ENCODE data around the gene CFAP157. TPM values are rescaled to one million over a fixed set of nuclear protein-coding genes. Genes with fewer than 3 reads are reported as not detected.

Gene CFAP157
- total and polyA plus RNA-seq, 2 donors from 2014 or later: 0.41 to 2.9 TPM

GRCh38 chr9:127667127-127667844 is 39.5 kb upstream of the CFAP157 start:
- intact Hi-C loops (cut with DNase I): no loop called here
- FAIRE-seq: no peak

GRCh38 chr9:127667906-127668305 is 38.9 kb upstream of the CFAP157 start:
- Histone ChIP-seq H3K36me3 (ENCODE audit: control insufficient read depth in 2 of 3, insufficient read depth in 3 of 3, low read length in 3 of 3) (peaks cover 2 to 37% (median 8%) of the 10 kb centered on the region in 3 donors), H3K27ac (ENCODE audit: low read depth in 2 of 2, low read length in 2 of 2) (no peak overlapping the region), H3K9me3 (ENCODE audit: control insufficient read depth in 2 of 3, insufficient read depth in 1 of 3, low read length in 3 of 3) (no peaks in the 10 kb centered on the region), H3K4me1 (ENCODE audit: control insufficient read depth in 2 of 3, insufficient read depth in 2 of 3, low read depth in 1 of 3, low read length in 3 of 3) (peaks cover 0 to 2% (median 0%) of the 10 kb centered on the region in 3 donors), H3K4me3 (ENCODE audit: low read length in 3 of 3) (no peak overlapping the region), H3K9ac (ENCODE audit: low read length in 3 of 3) (no peak overlapping the region), H3K27me3 (ENCODE audit: control insufficient read depth, insufficient read depth, low read length) (no peaks in the 10 kb centered on the region)
- TF ChIP-seq CTCF (IDR thresholded peaks at IDR 0.05; ENCODE audit: borderline replicate concordance, extremely low read depth, insufficient read depth): no peak
- DNase-seq (no peak), FAIRE-seq (no peak)
- intact Hi-C loops (cut with DNase I): no loop called here

More at GRCh38 chr9:127667127-127667844, 39.5 kb upstream of the CFAP157 start:
- no peak overlapping the region for H3K27ac ChIP-seq (ENCODE audit: low read depth in 2 of 2, low read length in 2 of 2)
- no peak for TF ChIP-seq CTCF (IDR thresholded peaks at IDR 0.05; ENCODE audit: borderline replicate concordance, extremely low read depth, insufficient read depth)
- peaks cover 0 to 35% (median 8%) of the 10 kb centered on the region in 3 donors for H3K36me3 ChIP-seq (ENCODE audit: control insufficient read depth in 2 of 3, insufficient read depth in 3 of 3, low read length in 3 of 3)
- H3K9me3 ChIP-seq (ENCODE audit: control insufficient read depth in 2 of 3, insufficient read depth in 1 of 3, low read length in 3 of 3): no peaks in the 10 kb centered on the region
- peaks cover 0 to 2% (median 0%) of the 10 kb centered on the region in 3 donors for H3K4me1 ChIP-seq (ENCODE audit: control insufficient read depth in 2 of 3, insufficient read depth in 2 of 3, low read depth in 1 of 3, low read length in 3 of 3)
- H3K9ac ChIP-seq (ENCODE audit: low read length in 3 of 3): no peak overlapping the region
- no peaks in the 10 kb centered on the region for H3K27me3 ChIP-seq (ENCODE audit: control insufficient read depth, insufficient read depth, low read length)
- no peak overlapping the region for H3K4me3 ChIP-seq (ENCODE audit: low read length in 3 of 3)
- no peak for DNase-seq

DNA sequence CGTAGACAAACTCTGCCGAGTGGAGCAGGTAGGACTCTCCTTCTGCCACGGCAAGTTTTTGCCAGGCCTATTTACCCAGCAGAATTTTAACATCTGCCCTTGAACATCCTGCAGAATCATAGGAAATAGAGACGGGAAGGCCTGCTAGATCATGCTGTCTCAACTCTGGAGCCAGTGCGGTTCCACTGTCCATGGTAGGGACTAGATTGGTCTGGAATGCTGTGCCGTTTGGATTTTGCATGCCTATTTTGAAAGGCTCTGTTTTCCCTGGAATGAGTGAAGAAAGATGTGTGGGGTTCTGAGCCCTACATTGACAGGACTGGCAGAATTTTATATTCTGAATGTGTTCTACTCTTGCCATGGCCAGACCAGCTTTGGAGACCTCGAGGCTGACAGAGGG is 33.6 kb upstream of the CFAP157 start:
- no peaks in the 10 kb centered on the region for H3K4me1 ChIP-seq (ENCODE audit: control insufficient read depth in 2 of 3, insufficient read depth in 2 of 3, low read depth in 1 of 3, low read length in 3 of 3)
- H3K27me3 ChIP-seq (ENCODE audit: control insufficient read depth, insufficient read depth, low read length): no peaks in the 10 kb centered on the region
- H3K36me3 ChIP-seq (ENCODE audit: control insufficient read depth in 2 of 3, insufficient read depth in 3 of 3, low read length in 3 of 3): peaks cover 3 to 24% (median 8%) of the 10 kb centered on the region in 3 donors
- H3K4me3 ChIP-seq (ENCODE audit: low read length in 3 of 3): no peak overlapping the region
- intact Hi-C loops (cut with DNase I): no loop called here
- H3K9me3 ChIP-seq (ENCODE audit: control insufficient read depth in 2 of 3, insufficient read depth in 1 of 3, low read length in 3 of 3): no peaks in the 10 kb centered on the region
- H3K27ac ChIP-seq (ENCODE audit: low read depth in 2 of 2, low read length in 2 of 2): no peak overlapping the region
- no peak for FAIRE-seq
- no peak overlapping the region for H3K9ac ChIP-seq (ENCODE audit: low read length in 3 of 3)
- DNase-seq: no peak
- TF ChIP-seq CTCF (IDR thresholded peaks at IDR 0.05; ENCODE audit: borderline replicate concordance, extremely low read depth, insufficient read depth): no peak

All from kidney (tissue), 14 donors.